ENCODE data around the gene JUND. TPM values are rescaled to one million over a fixed set of nuclear protein-coding genes. Genes with fewer than 3 reads are reported as not detected.

JUND gene
- total and polyA plus RNA-seq, 2 experiments from 2014 or later = 40.0 to 181 TPM

DNA sequence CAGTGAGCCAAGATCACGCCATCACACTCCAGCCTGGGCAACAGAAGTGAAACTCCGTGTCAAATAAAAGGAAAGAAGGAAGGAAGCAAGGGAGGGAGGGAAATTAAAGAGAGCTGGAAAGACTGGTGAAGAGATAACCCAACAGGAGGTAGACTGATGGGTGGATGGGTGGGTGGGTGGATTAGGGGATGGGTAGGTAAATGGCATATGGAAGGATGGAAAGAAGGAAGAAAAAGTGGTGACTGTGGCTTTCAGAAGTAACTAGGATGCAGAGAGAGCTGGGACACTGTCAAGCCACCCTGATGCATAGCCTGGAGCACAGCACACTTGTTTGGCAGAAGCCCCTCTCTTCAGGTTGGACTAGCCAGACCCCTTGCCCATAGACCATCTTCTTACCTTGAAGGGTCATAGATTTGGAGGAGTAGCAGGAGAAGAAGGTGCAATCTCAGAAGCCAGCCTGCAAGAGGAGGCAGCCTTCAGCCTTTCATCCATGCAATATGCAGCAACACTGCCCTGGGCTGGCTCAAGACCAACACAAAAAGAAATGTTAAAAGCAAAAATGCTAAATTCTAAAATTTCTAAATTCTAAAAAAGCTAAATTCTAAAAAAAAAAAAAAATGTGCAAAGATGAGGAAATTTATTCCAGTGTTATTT lies 12.2 kb downstream of the JUND start:
- no peaks in the 10 kb centered on the region for H3K4me1 ChIP-seq (ENCODE audit: insufficient read depth)
- Mint-ChIP-seq H3K9me3 (no peaks in the 10 kb centered on the region), H3K36me3 (ENCODE audit: low read depth) (0 out of 3 replicates have a peak, but pooled peaks cover 5% of the 10 kb centered on the region), H3K27me3 (ENCODE audit: insufficient read depth, low read depth, poor library complexity) (peaks cover 13% of the 10 kb centered on the region), H3K27ac (no peak overlapping the region), H3K4me1 (no peaks in the 10 kb centered on the region), H3K4me3 (no peak overlapping the region)
- H3K27me3 ChIP-seq (ENCODE audit: insufficient read depth) = no peaks in the 10 kb centered on the region
- no peaks in the 10 kb centered on the region for H4K20me1 ChIP-seq (replicated peaks; ENCODE audit: insufficient read depth)
- no peak for ATAC-seq
- no peaks in the 10 kb centered on the region for H3K79me2 ChIP-seq (replicated peaks; ENCODE audit: insufficient read depth)
- no peak overlapping the region for H3K4me3 ChIP-seq
- no peak for DNase-seq (ENCODE audit: low spot score)
- TF ChIP-seq NANOG (IDR thresholded peaks at IDR 0.05; ENCODE audit: borderline replicate concordance) (no peak), ZNF331 (CRISPR knock-in tag; IDR thresholded peaks at IDR 0.05; ENCODE audit: low read depth) (no peak), POLR2AphosphoS5 (IDR thresholded peaks at IDR 0.05; ENCODE audit: low read depth) (no peak), CREB1 (CRISPR knock-in tag; IDR thresholded peaks at IDR 0.05; ENCODE audit: low read depth) (no peak), EZH2phosphoT487 (IDR thresholded peaks at IDR 0.05; ENCODE audit: unreplicated experiment) (no peak), STAT1 (IDR thresholded peaks at IDR 0.05; ENCODE audit: unreplicated experiment) (no peak), EZH2 (IDR thresholded peaks at IDR 0.05; ENCODE audit: low read depth, unreplicated experiment) (no peak), ZNF114 (CRISPR knock-in tag; IDR thresholded peaks at IDR 0.05) (no peak), JUNB (IDR thresholded peaks at IDR 0.05; ENCODE audit: unreplicated experiment) (no peak)
- TF ChIP-seq, protein P1, sequence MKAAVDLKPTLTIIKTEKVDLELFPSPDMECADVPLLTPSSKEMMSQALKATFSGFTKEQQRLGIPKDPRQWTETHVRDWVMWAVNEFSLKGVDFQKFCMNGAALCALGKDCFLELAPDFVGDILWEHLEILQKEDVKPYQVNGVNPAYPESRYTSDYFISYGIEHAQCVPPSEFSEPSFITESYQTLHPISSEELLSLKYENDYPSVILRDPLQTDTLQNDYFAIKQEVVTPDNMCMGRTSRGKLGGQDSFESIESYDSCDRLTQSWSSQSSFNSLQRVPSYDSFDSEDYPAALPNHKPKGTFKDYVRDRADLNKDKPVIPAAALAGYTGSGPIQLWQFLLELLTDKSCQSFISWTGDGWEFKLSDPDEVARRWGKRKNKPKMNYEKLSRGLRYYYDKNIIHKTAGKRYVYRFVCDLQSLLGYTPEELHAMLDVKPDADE (IDR thresholded peaks at IDR 0.05) = no peak
- TF ChIP-seq, protein P2, sequence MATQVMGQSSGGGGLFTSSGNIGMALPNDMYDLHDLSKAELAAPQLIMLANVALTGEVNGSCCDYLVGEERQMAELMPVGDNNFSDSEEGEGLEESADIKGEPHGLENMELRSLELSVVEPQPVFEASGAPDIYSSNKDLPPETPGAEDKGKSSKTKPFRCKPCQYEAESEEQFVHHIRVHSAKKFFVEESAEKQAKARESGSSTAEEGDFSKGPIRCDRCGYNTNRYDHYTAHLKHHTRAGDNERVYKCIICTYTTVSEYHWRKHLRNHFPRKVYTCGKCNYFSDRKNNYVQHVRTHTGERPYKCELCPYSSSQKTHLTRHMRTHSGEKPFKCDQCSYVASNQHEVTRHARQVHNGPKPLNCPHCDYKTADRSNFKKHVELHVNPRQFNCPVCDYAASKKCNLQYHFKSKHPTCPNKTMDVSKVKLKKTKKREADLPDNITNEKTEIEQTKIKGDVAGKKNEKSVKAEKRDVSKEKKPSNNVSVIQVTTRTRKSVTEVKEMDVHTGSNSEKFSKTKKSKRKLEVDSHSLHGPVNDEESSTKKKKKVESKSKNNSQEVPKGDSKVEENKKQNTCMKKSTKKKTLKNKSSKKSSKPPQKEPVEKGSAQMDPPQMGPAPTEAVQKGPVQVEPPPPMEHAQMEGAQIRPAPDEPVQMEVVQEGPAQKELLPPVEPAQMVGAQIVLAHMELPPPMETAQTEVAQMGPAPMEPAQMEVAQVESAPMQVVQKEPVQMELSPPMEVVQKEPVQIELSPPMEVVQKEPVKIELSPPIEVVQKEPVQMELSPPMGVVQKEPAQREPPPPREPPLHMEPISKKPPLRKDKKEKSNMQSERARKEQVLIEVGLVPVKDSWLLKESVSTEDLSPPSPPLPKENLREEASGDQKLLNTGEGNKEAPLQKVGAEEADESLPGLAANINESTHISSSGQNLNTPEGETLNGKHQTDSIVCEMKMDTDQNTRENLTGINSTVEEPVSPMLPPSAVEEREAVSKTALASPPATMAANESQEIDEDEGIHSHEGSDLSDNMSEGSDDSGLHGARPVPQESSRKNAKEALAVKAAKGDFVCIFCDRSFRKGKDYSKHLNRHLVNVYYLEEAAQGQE (IDR thresholded peaks at IDR 0.05; ENCODE audit: unreplicated experiment) = no peak
- TF ChIP-seq, protein P3, sequence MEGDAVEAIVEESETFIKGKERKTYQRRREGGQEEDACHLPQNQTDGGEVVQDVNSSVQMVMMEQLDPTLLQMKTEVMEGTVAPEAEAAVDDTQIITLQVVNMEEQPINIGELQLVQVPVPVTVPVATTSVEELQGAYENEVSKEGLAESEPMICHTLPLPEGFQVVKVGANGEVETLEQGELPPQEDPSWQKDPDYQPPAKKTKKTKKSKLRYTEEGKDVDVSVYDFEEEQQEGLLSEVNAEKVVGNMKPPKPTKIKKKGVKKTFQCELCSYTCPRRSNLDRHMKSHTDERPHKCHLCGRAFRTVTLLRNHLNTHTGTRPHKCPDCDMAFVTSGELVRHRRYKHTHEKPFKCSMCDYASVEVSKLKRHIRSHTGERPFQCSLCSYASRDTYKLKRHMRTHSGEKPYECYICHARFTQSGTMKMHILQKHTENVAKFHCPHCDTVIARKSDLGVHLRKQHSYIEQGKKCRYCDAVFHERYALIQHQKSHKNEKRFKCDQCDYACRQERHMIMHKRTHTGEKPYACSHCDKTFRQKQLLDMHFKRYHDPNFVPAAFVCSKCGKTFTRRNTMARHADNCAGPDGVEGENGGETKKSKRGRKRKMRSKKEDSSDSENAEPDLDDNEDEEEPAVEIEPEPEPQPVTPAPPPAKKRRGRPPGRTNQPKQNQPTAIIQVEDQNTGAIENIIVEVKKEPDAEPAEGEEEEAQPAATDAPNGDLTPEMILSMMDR (conservative IDR thresholded peaks at IDR 0.05; ENCODE audit: low read depth in 2 of 2) = no peak
- TF ChIP-seq, protein P4, sequence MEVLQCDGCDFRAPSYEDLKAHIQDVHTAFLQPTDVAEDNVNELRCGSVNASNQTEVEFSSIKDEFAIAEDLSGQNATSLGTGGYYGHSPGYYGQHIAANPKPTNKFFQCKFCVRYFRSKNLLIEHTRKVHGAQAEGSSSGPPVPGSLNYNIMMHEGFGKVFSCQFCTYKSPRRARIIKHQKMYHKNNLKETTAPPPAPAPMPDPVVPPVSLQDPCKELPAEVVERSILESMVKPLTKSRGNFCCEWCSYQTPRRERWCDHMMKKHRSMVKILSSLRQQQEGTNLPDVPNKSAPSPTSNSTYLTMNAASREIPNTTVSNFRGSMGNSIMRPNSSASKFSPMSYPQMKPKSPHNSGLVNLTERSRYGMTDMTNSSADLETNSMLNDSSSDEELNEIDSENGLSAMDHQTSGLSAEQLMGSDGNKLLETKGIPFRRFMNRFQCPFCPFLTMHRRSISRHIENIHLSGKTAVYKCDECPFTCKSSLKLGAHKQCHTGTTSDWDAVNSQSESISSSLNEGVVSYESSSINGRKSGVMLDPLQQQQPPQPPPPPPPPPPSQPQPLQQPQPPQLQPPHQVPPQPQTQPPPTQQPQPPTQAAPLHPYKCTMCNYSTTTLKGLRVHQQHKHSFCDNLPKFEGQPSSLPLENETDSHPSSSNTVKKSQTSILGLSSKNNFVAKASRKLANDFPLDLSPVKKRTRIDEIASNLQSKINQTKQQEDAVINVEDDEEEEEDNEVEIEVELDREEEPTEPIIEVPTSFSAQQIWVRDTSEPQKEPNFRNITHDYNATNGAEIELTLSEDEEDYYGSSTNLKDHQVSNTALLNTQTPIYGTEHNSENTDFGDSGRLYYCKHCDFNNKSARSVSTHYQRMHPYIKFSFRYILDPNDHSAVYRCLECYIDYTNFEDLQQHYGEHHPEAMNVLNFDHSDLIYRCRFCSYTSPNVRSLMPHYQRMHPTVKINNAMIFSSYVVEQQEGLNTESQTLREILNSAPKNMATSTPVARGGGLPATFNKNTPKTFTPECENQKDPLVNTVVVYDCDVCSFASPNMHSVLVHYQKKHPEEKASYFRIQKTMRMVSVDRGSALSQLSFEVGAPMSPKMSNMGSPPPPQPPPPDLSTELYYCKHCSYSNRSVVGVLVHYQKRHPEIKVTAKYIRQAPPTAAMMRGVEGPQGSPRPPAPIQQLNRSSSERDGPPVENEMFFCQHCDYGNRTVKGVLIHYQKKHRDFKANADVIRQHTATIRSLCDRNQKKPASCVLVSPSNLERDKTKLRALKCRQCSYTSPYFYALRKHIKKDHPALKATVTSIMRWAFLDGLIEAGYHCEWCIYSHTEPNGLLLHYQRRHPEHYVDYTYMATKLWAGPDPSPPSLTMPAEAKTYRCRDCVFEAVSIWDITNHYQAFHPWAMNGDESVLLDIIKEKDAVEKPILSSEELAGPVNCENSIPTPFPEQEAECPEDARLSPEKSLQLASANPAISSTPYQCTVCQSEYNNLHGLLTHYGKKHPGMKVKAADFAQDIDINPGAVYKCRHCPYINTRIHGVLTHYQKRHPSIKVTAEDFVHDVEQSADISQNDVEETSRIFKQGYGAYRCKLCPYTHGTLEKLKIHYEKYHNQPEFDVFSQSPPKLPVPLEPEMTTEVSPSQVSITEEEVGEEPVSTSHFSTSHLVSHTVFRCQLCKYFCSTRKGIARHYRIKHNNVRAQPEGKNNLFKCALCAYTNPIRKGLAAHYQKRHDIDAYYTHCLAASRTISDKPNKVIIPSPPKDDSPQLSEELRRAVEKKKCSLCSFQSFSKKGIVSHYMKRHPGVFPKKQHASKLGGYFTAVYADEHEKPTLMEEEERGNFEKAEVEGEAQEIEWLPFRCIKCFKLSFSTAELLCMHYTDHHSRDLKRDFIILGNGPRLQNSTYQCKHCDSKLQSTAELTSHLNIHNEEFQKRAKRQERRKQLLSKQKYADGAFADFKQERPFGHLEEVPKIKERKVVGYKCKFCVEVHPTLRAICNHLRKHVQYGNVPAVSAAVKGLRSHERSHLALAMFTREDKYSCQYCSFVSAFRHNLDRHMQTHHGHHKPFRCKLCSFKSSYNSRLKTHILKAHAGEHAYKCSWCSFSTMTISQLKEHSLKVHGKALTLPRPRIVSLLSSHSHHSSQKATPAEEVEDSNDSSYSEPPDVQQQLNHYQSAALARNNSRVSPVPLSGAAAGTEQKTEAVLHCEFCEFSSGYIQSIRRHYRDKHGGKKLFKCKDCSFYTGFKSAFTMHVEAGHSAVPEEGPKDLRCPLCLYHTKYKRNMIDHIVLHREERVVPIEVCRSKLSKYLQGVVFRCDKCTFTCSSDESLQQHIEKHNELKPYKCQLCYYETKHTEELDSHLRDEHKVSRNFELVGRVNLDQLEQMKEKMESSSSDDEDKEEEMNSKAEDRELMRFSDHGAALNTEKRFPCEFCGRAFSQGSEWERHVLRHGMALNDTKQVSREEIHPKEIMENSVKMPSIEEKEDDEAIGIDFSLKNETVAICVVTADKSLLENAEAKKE (CRISPR knock-in tag; IDR thresholded peaks at IDR 0.05) = no peak
- H3K36me3 ChIP-seq (ENCODE audit: insufficient read depth) = no peaks in the 10 kb centered on the region
- H2AFZ ChIP-seq = no peak overlapping the region
- H3K4me2 ChIP-seq = no peak overlapping the region
- H3K27ac ChIP-seq (ENCODE audit: low read depth) = no peak overlapping the region
- H3K9me2 ChIP-seq (ENCODE audit: insufficient read depth) = no peaks in the 10 kb centered on the region; the same call in 1 of the 2 replicates
- no peaks in the 10 kb centered on the region for H3F3A ChIP-seq (replicated peaks; ENCODE audit: low read depth)
